Left lung (tissue), 10 donors: Measurements from ENCODE around the gene DCUN1D4. TPM values are rescaled to one million over a fixed set of nuclear protein-coding genes. Genes with fewer than 3 reads are reported as not detected.
A peak's percentile ranks its signal among the peaks of the same experiment; 100 is the strongest.

Experiments used
- ATAC-seq: fragments of 200-7000 bp; cut with Tn5 transposase; one replicate; pipeline ENCODE4 v1.9.1; 2020; ENCODE audit warnings: moderate library complexity
- DNase-seq, 4 donors: peaks; one replicate each; pipeline ENCODE4 v3.0.0-alpha.2; 2013 to 2020
- H3K27ac ChIP-seq, 2 donors: fragments of 200-600 bp; sonication (generic) in 1 of 2; one replicate each; pipeline versions ENCODE4 v1.5.0 to v1.8.0; 2020 to 2021
- H3K27me3 ChIP-seq, 2 donors: fragments of 200-600 bp; sonication (generic) in 1 of 2; one replicate each; pipeline versions ENCODE4 v1.5.0 to v1.8.0; 2020 to 2021
- H3K36me3 ChIP-seq, 2 donors: fragments of 200-600 bp; sonication (generic) in 1 of 2; one replicate each; pipeline versions ENCODE4 v1.5.0 to v1.8.0; 2020 to 2021
- H3K4me1 ChIP-seq, 2 donors: fragments of 200-600 bp; one replicate each; pipeline ENCODE4 v1.8.0; 2021
- H3K4me3 ChIP-seq, 2 donors: fragments of 200-600 bp; sonication (generic) in 1 of 2; one replicate each; pipeline versions ENCODE4 v1.5.0 to v1.8.0; 2020 to 2021; ENCODE audit warnings: mild to moderate bottlenecking in 1 of 2
- H3K9me3 ChIP-seq, 2 donors: fragments of 200-600 bp; sonication (generic) in 1 of 2; one replicate each; pipeline versions ENCODE4 v1.5.0 to v1.8.0; 2020 to 2021
- CTCF ChIP-seq, 2 donors: fragments of 200-600 bp; sonication (generic) in 1 of 2; IDR thresholded peaks; one replicate each; pipeline versions ENCODE4 v1.5.0 to v1.8.0; 2021; ENCODE audit warnings: antibody characterized with exemption in 2 of 2
- intact Hi-C, 2 donors: fragments of 100-400 bp; cut with DNase I; formaldehyde crosslinking; loops; one replicate each; pipeline versions ENCODE4 v1.11.2 to v1.14.2; 2022
- polyA plus RNA-seq, 6 donors: library from polyadenylated mRNA; unstranded; fragments of 120-200 nt; gene quantifications; one replicate each; pipeline ENCODE4 v1.2.1, GENCODE V29; 2013; ENCODE audit not compliant: insufficient read length in 6 of 6
- total RNA-seq, 2 donors: library from RNA; stranded (reverse); fragmentation: NEBNext Ultra II Directional; extraction: Animal tissue kit (Norgen Biotek cat#: 25700); gene quantifications; one replicate each; pipeline ENCODE4 v1.2.1, GENCODE V29; 2021
- donor health status: DM: no; HTN: yes; CAD: no.
- donor health status: DM: no; HTN: no; CAD: no.

The DCUN1D4 gene
- total and polyA plus RNA-seq, 8 donors, result 31.6 to 54.6 (median 46.5) TPM

DNA sequence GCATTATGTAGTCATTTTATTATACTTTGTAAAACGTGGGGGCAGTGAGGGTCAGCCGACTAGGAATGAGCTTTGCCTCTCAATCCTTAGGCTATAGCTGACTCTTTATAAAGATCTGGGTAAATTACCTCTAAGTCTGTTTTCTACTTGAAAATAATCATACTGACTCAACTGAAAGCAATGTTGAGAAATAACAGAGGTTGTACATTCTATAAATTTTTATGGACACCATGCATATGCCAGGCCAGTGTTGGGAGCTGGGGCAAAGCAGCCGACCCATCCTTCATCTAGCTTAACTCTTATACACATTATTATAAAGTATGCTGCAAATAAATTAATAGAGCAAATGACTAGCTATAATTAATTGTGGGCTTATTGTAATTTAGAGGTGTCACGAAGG, 2.2 kb upstream of the DCUN1D4 start:
- H3K27me3 ChIP-seq, result no peaks in the 10 kb centered on the region
- no peak overlapping the region for H3K4me3 ChIP-seq
- ATAC-seq, result no peak
- no peak for DNase-seq
- H3K9me3 ChIP-seq, result no peaks in the 10 kb centered on the region
- H3K4me1 ChIP-seq, result peaks cover 3 to 11% of the 10 kb centered on the region in 2 donors
- no peak for TF ChIP-seq CTCF (IDR thresholded peaks at IDR 0.05)
- no peak overlapping the region for H3K27ac ChIP-seq
- intact Hi-C loops, result no loop called here
- no peaks in the 10 kb centered on the region for H3K36me3 ChIP-seq

GRCh38 chr4:51842167-51842553, 793 bp upstream of the DCUN1D4 start:
- ATAC-seq (no peak), DNase-seq (peak in 2 of 4 donors; percentile 23 to 77)
- intact Hi-C loops, result no loop called here
- no peak for TF ChIP-seq CTCF (IDR thresholded peaks at IDR 0.05)
- Histone ChIP-seq H3K4me3 (peak overlapping the region; percentile 70 to 82), H3K4me1 (peaks cover 3 to 11% of the 10 kb centered on the region in 2 donors), H3K9me3 (no peaks in the 10 kb centered on the region), H3K27ac (peak overlapping the region; percentile 78 to 93), H3K27me3 (no peaks in the 10 kb centered on the region), H3K36me3 (no peaks in the 10 kb centered on the region)

DNA sequence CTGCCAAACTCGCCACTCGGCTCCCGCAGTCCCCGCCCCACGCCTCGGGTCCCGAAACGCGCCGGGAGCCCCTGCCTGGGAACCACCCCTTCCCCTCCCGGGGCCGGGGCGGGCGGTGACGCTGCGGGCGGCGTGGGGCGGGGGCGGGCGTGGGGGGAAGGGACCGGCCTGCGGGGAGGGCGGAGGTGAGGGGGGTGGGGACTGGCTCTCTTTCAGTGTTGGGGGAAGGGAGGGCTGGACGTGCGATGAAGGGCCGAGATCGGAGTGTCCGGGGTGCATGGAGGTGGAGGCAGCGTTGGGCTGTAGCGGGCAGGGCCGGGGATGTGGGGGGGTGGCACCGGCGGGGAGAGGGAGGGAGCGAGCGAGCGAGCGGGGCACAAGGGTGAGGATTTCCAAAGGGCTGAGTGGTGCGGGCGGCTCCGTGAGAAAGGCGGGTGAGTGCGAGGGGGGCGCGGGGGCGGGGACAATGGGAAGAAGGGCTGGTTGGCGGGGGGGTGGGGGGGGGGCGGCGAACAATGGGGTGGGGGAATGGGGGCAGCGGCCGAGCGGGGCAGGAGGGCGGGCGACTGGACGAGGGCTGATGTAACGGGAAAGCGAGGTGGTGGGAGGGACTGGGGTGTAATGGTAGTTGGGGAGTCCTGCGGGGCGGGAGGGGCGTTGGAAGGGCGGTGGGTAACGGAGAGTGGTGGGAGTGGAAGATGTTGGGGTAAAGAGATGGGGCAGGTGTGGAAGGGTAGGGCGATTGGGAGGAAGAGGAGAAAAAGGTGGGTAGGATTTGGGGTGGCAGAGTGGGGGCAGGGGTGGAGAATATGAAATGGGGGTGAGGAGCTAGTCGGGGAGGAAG, 578 bp downstream of the DCUN1D4 start:
- DNase-seq, result peak; percentile 42 to 89 (median 70)
- no peak for TF ChIP-seq CTCF (IDR thresholded peaks at IDR 0.05)
- Histone ChIP-seq H3K9me3 (no peaks in the 10 kb centered on the region), H3K4me1 (peaks cover 3 to 11% of the 10 kb centered on the region in 2 donors), H3K27ac (peak overlapping the region; percentile 93 to 94), H3K27me3 (no peaks in the 10 kb centered on the region), H3K36me3 (no peaks in the 10 kb centered on the region), H3K4me3 (peak overlapping the region; percentile 70 to 82)
- intact Hi-C loops, result no loop called here
- peak; percentile 66 for ATAC-seq

GRCh38 chr4:51844153-51845054, 1.5 kb downstream of the DCUN1D4 start:
- peak overlapping the region; percentile 70 to 82 for H3K4me3 ChIP-seq
- peak overlapping the region; percentile 73 to 81 for H3K27ac ChIP-seq
- peaks cover 3 to 15% of the 10 kb centered on the region in 2 donors for H3K4me1 ChIP-seq
- no peaks in the 10 kb centered on the region for H3K27me3 ChIP-seq
- ATAC-seq (peak; percentile 74), DNase-seq (peak; percentile 80 to 96 (median 94))
- peaks cover 0 to 4% of the 10 kb centered on the region in 2 donors for H3K36me3 ChIP-seq
- TF ChIP-seq CTCF (IDR thresholded peaks at IDR 0.05), result no peak
- H3K9me3 ChIP-seq, result no peaks in the 10 kb centered on the region
- intact Hi-C loops, result no loop called here

DNA sequence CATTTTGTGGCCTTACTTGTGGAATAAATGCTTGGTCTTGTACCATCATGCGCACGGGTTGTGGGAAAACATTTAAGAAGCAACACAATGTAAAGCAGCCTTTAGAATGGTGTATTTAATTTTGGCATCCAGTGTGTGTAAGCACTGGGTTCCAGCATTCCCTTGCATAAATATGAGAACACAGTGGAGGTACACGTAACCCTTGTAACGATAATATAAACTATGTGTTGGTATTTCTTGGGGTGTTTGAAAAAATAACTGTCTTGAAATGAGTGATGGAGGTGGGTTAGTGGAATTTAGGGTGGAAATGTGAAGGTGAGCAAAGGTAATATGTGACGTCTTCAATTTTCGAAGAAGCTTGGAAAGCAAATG, 2.1 kb downstream of the DCUN1D4 start:
- DNase-seq, result no peak
- TF ChIP-seq CTCF (IDR thresholded peaks at IDR 0.05), result no peak
- no peaks in the 10 kb centered on the region for H3K9me3 ChIP-seq
- peaks cover 3 to 15% of the 10 kb centered on the region in 2 donors for H3K4me1 ChIP-seq
- H3K36me3 ChIP-seq, result peaks cover 0 to 5% of the 10 kb centered on the region in 2 donors
- no peak for ATAC-seq
- H3K27ac ChIP-seq, result peak overlapping the region; percentile 40 to 73
- peak overlapping the region; percentile 70 to 82 for H3K4me3 ChIP-seq
- no peaks in the 10 kb centered on the region for H3K27me3 ChIP-seq
- intact Hi-C loops, result no loop called here
